Measurements from ENCODE around the gene NF2.

DNA sequence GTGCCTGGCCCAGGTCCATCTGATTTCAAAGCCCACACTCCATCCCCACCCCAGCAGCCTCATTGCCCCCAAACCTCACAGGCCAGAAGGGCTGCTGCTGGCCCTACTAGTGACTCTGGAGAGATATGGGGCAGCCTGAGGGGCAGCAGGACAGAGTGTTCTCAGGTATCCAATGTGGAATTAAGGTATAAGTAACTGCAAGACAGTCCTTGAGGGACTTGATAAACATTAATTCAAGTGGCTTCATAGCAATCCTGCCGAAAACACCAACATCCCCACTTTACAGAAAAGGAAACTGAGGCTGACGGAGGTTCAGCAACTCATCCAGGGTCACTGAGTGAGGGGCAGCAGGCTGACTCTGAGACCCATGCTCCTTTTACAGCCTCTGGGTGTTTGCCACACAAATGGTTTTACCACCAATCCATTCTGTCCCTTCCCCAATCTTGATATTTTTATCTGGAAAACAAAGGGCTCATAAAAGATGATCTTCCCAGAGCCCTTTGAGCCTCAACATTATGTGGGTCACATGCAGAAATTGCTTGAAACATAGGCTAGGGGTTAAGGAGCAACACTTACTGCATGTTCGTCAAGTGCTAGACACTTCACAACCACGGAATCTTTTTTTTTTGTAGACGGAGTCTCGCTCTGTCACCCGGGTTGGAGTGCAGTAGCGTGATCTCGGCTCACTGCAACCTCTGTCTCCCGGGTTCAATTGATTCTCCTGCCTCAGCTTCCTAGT, 24.8 kb upstream of the NF2 start:
- TF ChIP-seq ELF4 (IDR thresholded peaks at IDR 0.05) = no peak
- TF ChIP-seq SUZ12 (IDR thresholded peaks at IDR 0.05) = no peak
- no peak for TF ChIP-seq CTBP1 (IDR thresholded peaks at IDR 0.05; ENCODE audit: borderline replicate concordance)
- no peak for TF ChIP-seq FOXM1 (IDR thresholded peaks at IDR 0.05; ENCODE audit: borderline replicate concordance)
- TF ChIP-seq SP1 (IDR thresholded peaks at IDR 0.05) = no peak
- TF ChIP-seq FOXA1 (IDR thresholded peaks at IDR 0.05) = no peak
- TF ChIP-seq ZNF384 (IDR thresholded peaks at IDR 0.05) = no peak

Measured in HEK293T (cell line).